HepG2 (cell line): ENCODE data around the gene PELI2. TPM values are rescaled to one million over a fixed set of nuclear protein-coding genes. Genes with fewer than 3 reads are reported as not detected.

ENCODE experiments used
- ATAC-seq: fragments of 200-7000 bp; cut with Tn5 transposase; 3 replicates; pipeline ENCODE4 v1.9.1; 2020; ENCODE audit warnings: mild to moderate bottlenecking, moderate library complexity
- BruUV-seq: library from RNA; stranded (reverse); fragments of 400-500 nt; replicated peaks from 2 replicates; lab custom pipeline; 2021; lab: Mats Ljungman, UMichigan
- CTCF ChIA-PET: fragments of 300-600 bp; formaldehyde crosslinking; extraction: SDS; loops from one replicate; lab custom pipeline; 2021; ENCODE audit warnings: low total read pairs, inconsistent platforms, low intra/inter-chr PET ratio; lab: Yijun Ruan, JAX
- POLR2A ChIA-PET: fragments of 350-600 bp; sonication (Branson Sonifier 250); formaldehyde crosslinking; loops from one replicate; lab custom pipeline; 2020; ENCODE audit warnings: antibody characterized with exemption, inconsistent platforms; lab: Yijun Ruan, JAX
- DNase-seq: peaks from one replicate; pipeline ENCODE4 v3.0.0-alpha.2; 2015; ENCODE audit warnings: low spot score
- FAIRE-seq: peaks from 3 replicates; lab custom pipeline; 2011; peaks lifted over from hg19 to GRCh38; lab: Jason Lieb, UNC
- H2AFZ ChIP-seq: one replicate; pipeline ENCODE4 v1.6.1; 2011; ENCODE audit warnings: low read length, inconsistent platforms
- H3K27ac ChIP-seq: fragments of 300-600 bp; 3 replicates; pipeline ENCODE4 v1.8.0; 2011; ENCODE audit warnings: mixed run types, mild to moderate bottlenecking, mixed read lengths, low read length, inconsistent platforms; ENCODE audit not compliant: insufficient read depth; ENCODE audit errors: extremely low read length
- H3K27me3 ChIP-seq, 2 experiments: fragments of 200-600 bp in 1 of 2; 2 replicates in 1 of 2; 3 replicates in 1 of 2; pipeline versions ENCODE4 v1.6.0 to v1.8.0; 2011; ENCODE audit warnings: low read length in 2 of 2, mild to moderate bottlenecking in 2 of 2, moderate library complexity in 2 of 2, inconsistent platforms in 1 of 2; ENCODE audit not compliant: insufficient read depth in 2 of 2, control insufficient read depth in 1 of 2
- H3K36me3 ChIP-seq, 2 experiments: fragments of 200-600 bp in 1 of 2; replicated peaks in 1 of 2; 2 replicates in 1 of 2; 3 replicates in 1 of 2; pipeline versions ENCODE4 v1.5.1 to v1.8.0; 2011; ENCODE audit warnings: low read length in 2 of 2, inconsistent platforms in 1 of 2; ENCODE audit not compliant: insufficient read depth in 2 of 2, control insufficient read depth in 1 of 2
- H3K4me1 ChIP-seq: 2 replicates; pipeline ENCODE4 v1.5.1; 2012; ENCODE audit warnings: low read length, inconsistent platforms; ENCODE audit not compliant: insufficient read depth
- H3K4me2 ChIP-seq: 2 replicates; pipeline ENCODE4 v1.6.0; 2011; ENCODE audit warnings: low read depth, low read length, inconsistent platforms
- H3K4me3 ChIP-seq, 3 experiments: fragments of 200-600 bp in 1 of 3; sonication (generic), shearing (Covaris generic) in 1 of 3; replicated peaks in 1 of 3; 2 replicates each; pipeline ENCODE4 v1.5.1; 2011 to 2016; ENCODE audit warnings: low read length in 3 of 3, inconsistent platforms in 2 of 3, low read depth in 2 of 3, mild to moderate bottlenecking in 2 of 3, control low read depth in 1 of 3, mixed read lengths in 1 of 3; ENCODE audit not compliant: insufficient read depth in 1 of 3
- H3K79me2 ChIP-seq: one replicate; pipeline ENCODE4 v1.6.1; 2011; ENCODE audit warnings: low read length, inconsistent platforms; ENCODE audit not compliant: insufficient read depth
- H3K9ac ChIP-seq: 2 replicates; pipeline ENCODE4 v1.6.0; 2011; ENCODE audit warnings: mild to moderate bottlenecking, low read depth, low read length, inconsistent platforms; ENCODE audit not compliant: insufficient read depth
- H3K9me3 ChIP-seq: 2 replicates; pipeline ENCODE4 v1.5.1; 2012; ENCODE audit warnings: mild to moderate bottlenecking, low read length
- H4K20me1 ChIP-seq: 2 replicates; pipeline ENCODE4 v1.6.0; 2011; ENCODE audit warnings: inconsistent platforms, mild to moderate bottlenecking, low read length, moderate library complexity; ENCODE audit not compliant: insufficient read depth
- BRF2 ChIP-seq: sonication (generic); formaldehyde crosslinking; IDR thresholded peaks from 2 replicates; pipeline ENCODE4 v1.8.1; 2022; ENCODE audit warnings: mild to moderate bottlenecking, missing genetic modification reagents
- FOXM1 ChIP-seq: sonication (generic); formaldehyde crosslinking; IDR thresholded peaks from 2 replicates; pipeline ENCODE4 v1.5.0; 2020; ENCODE audit warnings: missing genetic modification reagents
- MTF1 ChIP-seq: sonication (generic); formaldehyde crosslinking; IDR thresholded peaks from 2 replicates; pipeline ENCODE4 v1.5.0; 2020; ENCODE audit warnings: missing genetic modification reagents
- RAD51 ChIP-seq: fragments of 450-650 bp; IDR thresholded peaks from 2 replicates; pipeline ENCODE4 v1.6.1; 2016; ENCODE audit warnings: borderline replicate concordance
- ZFP90 ChIP-seq: sonication (generic); formaldehyde crosslinking; IDR thresholded peaks from 2 replicates; pipeline ENCODE4 v1.8.0; 2022; ENCODE audit warnings: missing genetic modification reagents, mild to moderate bottlenecking, inconsistent platforms, borderline replicate concordance
- ZNF574 ChIP-seq: sonication (generic); formaldehyde crosslinking; IDR thresholded peaks from 2 replicates; pipeline ENCODE4 v1.4.0; 2020; ENCODE audit warnings: missing genetic modification reagents
- WGBS: methylation state at CpG from one replicate; pipeline ENCODE4 v1.1.6; 2017; ENCODE audit warnings: low lambda C conversion rate; 5-methylcytosine and 5-hydroxymethylcytosine counted together
- in situ Hi-C: cut with HindIII; loops from 2 replicates; pipeline ENCODE4 v1.10.0; 2017; ENCODE audit warnings: low pct_unique_long_range_greater_than_20kb; ENCODE audit not compliant: extremely low pct_ligation_motif_present
- intact Hi-C: fragments of 100-400 bp; cut with micrococcal nuclease; formaldehyde crosslinking; loops from one replicate; pipeline ENCODE4 v1.10.0; 2022; ENCODE audit not compliant: unreplicated experiment
- polyA plus RNA-seq, 8 experiments: library from polyadenylated mRNA; depleted of rRNA in 3 of 8; stranded (reverse) in 7 of 8; unstranded in 1 of 8; fragments of >200 nt; fragmentation: Illumina TruSeq in 4 of 8; extraction: Trizol in 4 of 8; gene quantifications; 2 replicates each; pipeline versions ENCODE4 v1.2.1 to v1.2.3, GENCODE V29; 2011 to 2016; ENCODE audit warnings: low read depth in 4 of 8, missing spikeins in 1 of 8, mixed read lengths in 1 of 8; ENCODE audit not compliant: insufficient read depth in 1 of 8
- total RNA-seq, 5 experiments: library from RNA; depleted of rRNA; stranded (reverse); fragments of >200 nt; fragmentation: Illumina TruSeq; extraction: Trizol; gene quantifications; 2 replicates each; pipeline ENCODE4 v1.2.3, GENCODE V29; 2016; ENCODE audit warnings: low read depth in 1 of 5

The PELI2 gene
- total and polyA plus RNA-seq, 2 of the 13 experiments (the other 11 are each of a cell fraction or from before 2014, with no cell fraction given), result 0.07 TPM; not detected in 1

- Histone ChIP-seq H3K9me3 (no peaks in the 10 kb centered on the region), H3K4me3 (no peak overlapping the region), H4K20me1 (no peaks in the 10 kb centered on the region), H3K27me3 (peaks cover 3 to 40% of the 10 kb centered on the region in 2 experiments; a peak in 4 of 5 replicates), H3K36me3 (no peaks in the 10 kb centered on the region), H3K4me2 (no peak overlapping the region), H3K79me2 (no peaks in the 10 kb centered on the region), H3K4me1 (peaks cover 6% of the 10 kb centered on the region; the same call in 1 of the 2 replicates), H2AFZ (no peak overlapping the region), H3K9ac (no peak overlapping the region), H3K27ac (no peak overlapping the region)
- intact Hi-C loops, result no loop called here
- ATAC-seq, result no peak
- FAIRE-seq, result no peak
- ChIA-PET POLR2A (no interaction called here), CTCF (no interaction called here)
- DNase-seq, result no peak
- in situ Hi-C loops, result no loop called here
- TF ChIP-seq BRF2 (no peak), RAD51 (no peak), ZNF574 (CRISPR knock-in tag) (no peak), ZFP90 (CRISPR knock-in tag) (no peak), FOXM1 (CRISPR knock-in tag) (no peak), MTF1 (CRISPR knock-in tag) (no peak)
- no TSS peak for BruUV-seq
- WGBS, result 35% methylated on average over 3 of the region's 3 CpGs
These were observed 3.6 kb downstream of the PELI2 start for GRCh38 chr14:56121816-56122215.
